ENCODE results near the gene DGKI. TPM values are rescaled to one million over a fixed set of nuclear protein-coding genes. Genes with fewer than 3 reads are reported as not detected.

DGKI gene
- total RNA-seq, 1 experiment from 2014 or later: 0.55 TPM

DNA sequence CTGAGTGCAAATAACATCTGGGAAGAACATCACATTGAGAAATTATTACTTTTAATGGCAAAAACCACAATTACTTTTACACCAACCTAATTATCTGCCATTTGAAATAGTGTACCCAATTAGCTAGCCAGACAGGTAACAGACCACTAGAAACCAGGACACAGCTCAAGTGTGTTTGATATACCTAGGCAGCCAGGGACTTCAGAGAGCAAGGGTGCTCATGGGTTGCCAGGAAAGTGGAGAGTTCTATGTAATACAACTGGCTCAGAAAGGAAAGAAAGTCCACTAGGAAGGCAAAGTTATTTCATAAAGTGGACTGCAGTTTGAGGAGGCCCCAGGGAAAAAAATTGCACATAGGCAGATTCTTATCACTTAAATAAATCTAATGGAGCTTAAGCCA is 453.2 kb downstream of the DGKI start:
- no peak overlapping the region for H3K27ac Mint-ChIP-seq
- no peak overlapping the region for H3K4me3 Mint-ChIP-seq
- Histone ChIP-seq H4K91ac (ENCODE audit: insufficient read length, low read depth, low read length) (no peak overlapping the region), H2BK15ac (ENCODE audit: low read depth, low read length) (no peak overlapping the region), H3K9me3 (ENCODE audit: control insufficient read depth, low read depth, low read length) (no peaks in the 10 kb centered on the region), H4K8ac (replicated peaks; ENCODE audit: insufficient read length, low read depth, low read length) (no peak overlapping the region), H3K4me1 (ENCODE audit: insufficient read depth, low read length) (no peaks in the 10 kb centered on the region), H3K18ac (ENCODE audit: insufficient read length, low read depth, low read length) (no peak overlapping the region), H4K20me1 (ENCODE audit: control insufficient read depth, insufficient read depth, insufficient read length) (no peaks in the 10 kb centered on the region), H3T11ph (ENCODE audit: low read length) (no peak overlapping the region), H3K79me1 (ENCODE audit: insufficient read depth, low read depth, low read length, poor library complexity, severe bottlenecking) (no peaks in the 10 kb centered on the region), H2BK5ac (ENCODE audit: insufficient read length, low read length) (no peak overlapping the region), H2AFZ (ENCODE audit: low read length) (no peak overlapping the region), H3K23me2 (ENCODE audit: insufficient read length, low read depth, low read length, poor library complexity, severe bottlenecking) (no peaks in the 10 kb centered on the region), H3K27me3 (ENCODE audit: insufficient read depth, low read length) (no peaks in the 10 kb centered on the region), H2BK12ac (ENCODE audit: insufficient read length, low read depth, low read length) (no peak overlapping the region), H2BK120ac (ENCODE audit: low read depth, low read length, poor library complexity, severe bottlenecking) (no peak overlapping the region), H4K5ac (ENCODE audit: insufficient read length, low read depth, low read length) (no peak overlapping the region), H3K79me2 (ENCODE audit: insufficient read depth, low read length) (no peaks in the 10 kb centered on the region), H2AK5ac (ENCODE audit: insufficient read length, low read length) (no peak overlapping the region), H3K23ac (ENCODE audit: insufficient read length, low read depth, low read length) (no peak overlapping the region), H3K9ac (ENCODE audit: extremely low read depth, insufficient read length, low read length) (no peak overlapping the region), H3K27ac (ENCODE audit: insufficient read length, low read depth, low read length) (no peak overlapping the region), H3K56ac (ENCODE audit: insufficient read length, low read depth, low read length) (no peak overlapping the region), H3K14ac (ENCODE audit: insufficient read depth, low read length) (no peak overlapping the region), H3K4me2 (ENCODE audit: insufficient read depth, insufficient read length, low read length) (no peak overlapping the region), H3K4ac (ENCODE audit: low read depth, low read length) (no peak overlapping the region), H2BK20ac (ENCODE audit: low read depth, low read length, poor library complexity, severe bottlenecking) (no peak overlapping the region)
- no peaks in the 10 kb centered on the region; a peak in 1 of 7 replicates for H3K36me3 Mint-ChIP-seq (ENCODE audit: insufficient read depth in 1 of 3, low read depth in 3 of 3)
- peaks cover 5 to 11% of the 10 kb centered on the region in 2 experiments; a peak in 3 of 4 replicates for H3K4me1 Mint-ChIP-seq
- DNase-seq: no peak
- no peaks in the 10 kb centered on the region for H3K9me3 Mint-ChIP-seq
- TF ChIP-seq, protein P1, sequence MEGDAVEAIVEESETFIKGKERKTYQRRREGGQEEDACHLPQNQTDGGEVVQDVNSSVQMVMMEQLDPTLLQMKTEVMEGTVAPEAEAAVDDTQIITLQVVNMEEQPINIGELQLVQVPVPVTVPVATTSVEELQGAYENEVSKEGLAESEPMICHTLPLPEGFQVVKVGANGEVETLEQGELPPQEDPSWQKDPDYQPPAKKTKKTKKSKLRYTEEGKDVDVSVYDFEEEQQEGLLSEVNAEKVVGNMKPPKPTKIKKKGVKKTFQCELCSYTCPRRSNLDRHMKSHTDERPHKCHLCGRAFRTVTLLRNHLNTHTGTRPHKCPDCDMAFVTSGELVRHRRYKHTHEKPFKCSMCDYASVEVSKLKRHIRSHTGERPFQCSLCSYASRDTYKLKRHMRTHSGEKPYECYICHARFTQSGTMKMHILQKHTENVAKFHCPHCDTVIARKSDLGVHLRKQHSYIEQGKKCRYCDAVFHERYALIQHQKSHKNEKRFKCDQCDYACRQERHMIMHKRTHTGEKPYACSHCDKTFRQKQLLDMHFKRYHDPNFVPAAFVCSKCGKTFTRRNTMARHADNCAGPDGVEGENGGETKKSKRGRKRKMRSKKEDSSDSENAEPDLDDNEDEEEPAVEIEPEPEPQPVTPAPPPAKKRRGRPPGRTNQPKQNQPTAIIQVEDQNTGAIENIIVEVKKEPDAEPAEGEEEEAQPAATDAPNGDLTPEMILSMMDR (conservative IDR thresholded peaks at IDR 0.05): no peak
- H3K27me3 Mint-ChIP-seq (ENCODE audit: low read depth): no peaks in the 10 kb centered on the region
